ENCODE measurements around the gene ZNF275. TPM values are rescaled to one million over a fixed set of nuclear protein-coding genes. Genes with fewer than 3 reads are reported as not detected.

ZNF275 gene
- polyA plus RNA-seq, 1 donor from 2014 or later: 6.0 TPM

DNA sequence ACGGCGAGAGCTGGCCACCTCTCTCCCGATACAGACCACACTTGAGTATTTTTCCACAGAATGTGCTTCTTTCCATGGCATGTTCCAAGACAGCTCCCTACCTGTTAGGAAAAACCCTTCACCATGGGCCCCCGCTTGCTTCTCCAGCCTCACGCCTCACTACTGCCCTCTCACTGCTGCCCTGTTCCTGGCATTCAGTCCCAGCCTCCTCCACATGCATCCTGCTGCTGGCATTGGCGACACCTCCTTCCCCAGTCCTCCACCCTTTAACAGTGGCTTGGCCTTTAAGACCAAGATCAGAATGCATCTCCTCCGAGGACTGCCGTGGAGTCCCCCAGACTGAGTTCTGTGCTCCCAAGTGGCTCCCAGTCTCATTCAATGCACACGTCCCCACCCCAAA lies 23.1 kb upstream of the ZNF275 start:
- H2AFZ ChIP-seq (ENCODE audit: low read depth, low read length): no peak overlapping the region
- H3K9me2 ChIP-seq (ENCODE audit: insufficient read depth, low read length): no peaks in the 10 kb centered on the region
- no peaks in the 10 kb centered on the region for H4K20me1 ChIP-seq (ENCODE audit: insufficient read depth)
- TF ChIP-seq CTCF (IDR thresholded peaks at IDR 0.05; ENCODE audit: poor library complexity, severe bottlenecking): no peak
- no peak for TF ChIP-seq SMC3 (conservative IDR thresholded peaks at IDR 0.05; ENCODE audit: poor library complexity)
- TF ChIP-seq TAF1 (IDR thresholded peaks at IDR 0.05; ENCODE audit: low read depth): no peak
- no peak for TF ChIP-seq MXI1 (conservative IDR thresholded peaks at IDR 0.05; ENCODE audit: poor library complexity, severe bottlenecking)
- no peak overlapping the region for H3K9ac ChIP-seq (ENCODE audit: low read length)
- no peak overlapping the region for H3K27ac ChIP-seq (ENCODE audit: low read length)
- no peaks in the 10 kb centered on the region for H3K36me3 ChIP-seq (ENCODE audit: insufficient read depth, low read length)
- H3K9me3 ChIP-seq (ENCODE audit: low read length): no peaks in the 10 kb centered on the region
- no peaks in the 10 kb centered on the region for H3K27me3 ChIP-seq (ENCODE audit: insufficient read depth, low read depth, low read length)
- no peaks in the 10 kb centered on the region for H3K79me2 ChIP-seq (replicated peaks; ENCODE audit: insufficient read depth, low read length)
- H3F3A ChIP-seq (ENCODE audit: insufficient read depth, low read length, poor library complexity, severe bottlenecking): no peaks in the 10 kb centered on the region
- H3K4me2 ChIP-seq (ENCODE audit: low read length): no peak overlapping the region
- H3K4me3 ChIP-seq (ENCODE audit: low read length): no peak overlapping the region

- no peaks in the 10 kb centered on the region for H3K9me2 ChIP-seq (ENCODE audit: insufficient read depth, low read length)
- H3K36me3 ChIP-seq (ENCODE audit: insufficient read depth, low read length): no peaks in the 10 kb centered on the region
- H3K4me2 ChIP-seq (ENCODE audit: low read length): no peak overlapping the region
- H3K27ac ChIP-seq (ENCODE audit: low read length): no peak overlapping the region
- no peaks in the 10 kb centered on the region for H4K20me1 ChIP-seq (ENCODE audit: insufficient read depth)
- H3K9me3 ChIP-seq (ENCODE audit: low read length): no peaks in the 10 kb centered on the region
- H2AFZ ChIP-seq (ENCODE audit: low read depth, low read length): no peak overlapping the region
- no peaks in the 10 kb centered on the region for H3K27me3 ChIP-seq (ENCODE audit: insufficient read depth, low read depth, low read length)
- no peaks in the 10 kb centered on the region for H3K79me2 ChIP-seq (replicated peaks; ENCODE audit: insufficient read depth, low read length)
- H3K9ac ChIP-seq (ENCODE audit: low read length): no peak overlapping the region
- no peak overlapping the region for H3K4me3 ChIP-seq (ENCODE audit: low read length)
- TF ChIP-seq MXI1 (conservative IDR thresholded peaks at IDR 0.05; ENCODE audit: poor library complexity, severe bottlenecking): no peak
- no peak for TF ChIP-seq SMC3 (conservative IDR thresholded peaks at IDR 0.05; ENCODE audit: poor library complexity)
- TF ChIP-seq, protein P1, sequence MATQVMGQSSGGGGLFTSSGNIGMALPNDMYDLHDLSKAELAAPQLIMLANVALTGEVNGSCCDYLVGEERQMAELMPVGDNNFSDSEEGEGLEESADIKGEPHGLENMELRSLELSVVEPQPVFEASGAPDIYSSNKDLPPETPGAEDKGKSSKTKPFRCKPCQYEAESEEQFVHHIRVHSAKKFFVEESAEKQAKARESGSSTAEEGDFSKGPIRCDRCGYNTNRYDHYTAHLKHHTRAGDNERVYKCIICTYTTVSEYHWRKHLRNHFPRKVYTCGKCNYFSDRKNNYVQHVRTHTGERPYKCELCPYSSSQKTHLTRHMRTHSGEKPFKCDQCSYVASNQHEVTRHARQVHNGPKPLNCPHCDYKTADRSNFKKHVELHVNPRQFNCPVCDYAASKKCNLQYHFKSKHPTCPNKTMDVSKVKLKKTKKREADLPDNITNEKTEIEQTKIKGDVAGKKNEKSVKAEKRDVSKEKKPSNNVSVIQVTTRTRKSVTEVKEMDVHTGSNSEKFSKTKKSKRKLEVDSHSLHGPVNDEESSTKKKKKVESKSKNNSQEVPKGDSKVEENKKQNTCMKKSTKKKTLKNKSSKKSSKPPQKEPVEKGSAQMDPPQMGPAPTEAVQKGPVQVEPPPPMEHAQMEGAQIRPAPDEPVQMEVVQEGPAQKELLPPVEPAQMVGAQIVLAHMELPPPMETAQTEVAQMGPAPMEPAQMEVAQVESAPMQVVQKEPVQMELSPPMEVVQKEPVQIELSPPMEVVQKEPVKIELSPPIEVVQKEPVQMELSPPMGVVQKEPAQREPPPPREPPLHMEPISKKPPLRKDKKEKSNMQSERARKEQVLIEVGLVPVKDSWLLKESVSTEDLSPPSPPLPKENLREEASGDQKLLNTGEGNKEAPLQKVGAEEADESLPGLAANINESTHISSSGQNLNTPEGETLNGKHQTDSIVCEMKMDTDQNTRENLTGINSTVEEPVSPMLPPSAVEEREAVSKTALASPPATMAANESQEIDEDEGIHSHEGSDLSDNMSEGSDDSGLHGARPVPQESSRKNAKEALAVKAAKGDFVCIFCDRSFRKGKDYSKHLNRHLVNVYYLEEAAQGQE (IDR thresholded peaks at IDR 0.05; ENCODE audit: borderline replicate concordance): no peak
- no peak for TF ChIP-seq POLR2AphosphoS5 (IDR thresholded peaks at IDR 0.05)
- no peak for TF ChIP-seq TAF1 (IDR thresholded peaks at IDR 0.05; ENCODE audit: low read depth)
- no peak for TF ChIP-seq EZH2 (IDR thresholded peaks at IDR 0.05; ENCODE audit: borderline replicate concordance, insufficient read depth, low read length, poor library complexity, severe bottlenecking)
- no peak for TF ChIP-seq EP300 (conservative IDR thresholded peaks at IDR 0.05; ENCODE audit: poor library complexity, severe bottlenecking)
- TF ChIP-seq RAD21 (conservative IDR thresholded peaks at IDR 0.05): no peak
- no peak for TF ChIP-seq CTCF (IDR thresholded peaks at IDR 0.05; ENCODE audit: poor library complexity, severe bottlenecking)
- no peaks in the 10 kb centered on the region for H3F3A ChIP-seq (ENCODE audit: insufficient read depth, low read length, poor library complexity, severe bottlenecking)
Measured at GRCh38 chrX:153312041-153312440, 21.9 kb upstream of the ZNF275 start.
